ENCODE measurements around the gene MTA3. TPM values are rescaled to one million over a fixed set of nuclear protein-coding genes. Genes with fewer than 3 reads are reported as not detected.
"Not testable (repeated sequence)": the region's sequence is repeated elsewhere in the genome, so short reads cannot be mapped to it uniquely, and the experiment has no call there.

The MTA3 gene
- total and polyA plus RNA-seq, 2 experiments from 2014 or later, result 52.2 to 52.9 TPM

- TF ChIP-seq CTCF (IDR thresholded peaks at IDR 0.05; ENCODE audit: low read depth, low read length), result no peak
- no peak overlapping the region for H3K27ac ChIP-seq
- no peaks in the 10 kb centered on the region for H3K9me3 ChIP-seq (ENCODE audit: low read depth)
- no peaks in the 10 kb centered on the region for H3K27me3 ChIP-seq
- no peaks in the 10 kb centered on the region for H3K36me3 ChIP-seq
- DNase-seq (ENCODE audit: low read depth in 1 of 2, low spot score in 1 of 2), result no peak
- H3K4me3 ChIP-seq, result no peak overlapping the region
- H3K4me1 ChIP-seq (ENCODE audit: low read depth), result no peaks in the 10 kb centered on the region
These were observed 9.6 kb upstream of the MTA3 start for GRCh38 chr2:42558827-42559226.

GRCh38 chr2:42560133-42560532, 8.3 kb upstream of the MTA3 start:
- not testable (repeated sequence) for H3K4me3 ChIP-seq; H3K4me1 ChIP-seq (ENCODE audit: low read depth); H3K36me3 ChIP-seq; H3K27me3 ChIP-seq; DNase-seq (ENCODE audit: low read depth in 1 of 2, low spot score in 1 of 2); H3K27ac ChIP-seq; H3K9me3 ChIP-seq (ENCODE audit: low read depth)

- H3K4me3 ChIP-seq, result no peak overlapping the region
- no peak for DNase-seq (ENCODE audit: low read depth in 1 of 2, low spot score in 1 of 2)
- no peak for TF ChIP-seq CTCF (IDR thresholded peaks at IDR 0.05; ENCODE audit: low read depth, low read length)
- H3K27ac ChIP-seq, result no peak overlapping the region
- H3K36me3 ChIP-seq, result no peaks in the 10 kb centered on the region
- no peaks in the 10 kb centered on the region for H3K9me3 ChIP-seq (ENCODE audit: low read depth)
- H3K4me1 ChIP-seq (ENCODE audit: low read depth), result no peaks in the 10 kb centered on the region
- no peaks in the 10 kb centered on the region for H3K27me3 ChIP-seq
These were observed 7.5 kb upstream of the MTA3 start for GRCh38 chr2:42560899-42561298.

- Histone ChIP-seq H3K27ac (no peak overlapping the region), H3K4me3 (no peak overlapping the region), H3K27me3 (no peaks in the 10 kb centered on the region), H3K4me1 (ENCODE audit: low read depth) (peaks cover 1% of the 10 kb centered on the region), H3K9me3 (ENCODE audit: low read depth) (no peaks in the 10 kb centered on the region), H3K36me3 (no peaks in the 10 kb centered on the region)
- DNase-seq (ENCODE audit: low read depth in 1 of 2, low spot score in 1 of 2), result no peak
- no peak for TF ChIP-seq CTCF (IDR thresholded peaks at IDR 0.05; ENCODE audit: low read depth, low read length)
These were observed 5.8 kb upstream of the MTA3 start for GRCh38 chr2:42562474-42563144.

- DNase-seq (ENCODE audit: low read depth in 1 of 2, low spot score in 1 of 2), result no peak
- H3K27ac ChIP-seq, result no peak overlapping the region
- H3K36me3 ChIP-seq, result no peaks in the 10 kb centered on the region
- peaks cover 10% of the 10 kb centered on the region for H3K4me1 ChIP-seq (ENCODE audit: low read depth)
- no peaks in the 10 kb centered on the region for H3K9me3 ChIP-seq (ENCODE audit: low read depth)
- no peaks in the 10 kb centered on the region for H3K27me3 ChIP-seq
- H3K4me3 ChIP-seq, result no peak overlapping the region
- TF ChIP-seq CTCF (IDR thresholded peaks at IDR 0.05; ENCODE audit: low read depth, low read length), result no peak
These were observed 2.4 kb upstream of the MTA3 start for GRCh38 chr2:42566025-42566424.

GRCh38 chr2:42566837-42567321, 1.6 kb upstream of the MTA3 start:
- H3K4me1 ChIP-seq (ENCODE audit: low read depth), result peaks cover 10% of the 10 kb centered on the region
- no peak for DNase-seq (ENCODE audit: low read depth in 1 of 2, low spot score in 1 of 2)
- no peaks in the 10 kb centered on the region for H3K27me3 ChIP-seq
- H3K9me3 ChIP-seq (ENCODE audit: low read depth), result no peaks in the 10 kb centered on the region
- H3K36me3 ChIP-seq, result peaks cover 2% of the 10 kb centered on the region
- TF ChIP-seq CTCF (IDR thresholded peaks at IDR 0.05; ENCODE audit: low read depth, low read length), result no peak
- no peak overlapping the region for H3K4me3 ChIP-seq
- no peak overlapping the region for H3K27ac ChIP-seq
